SK-N-SH treated with all-trans-retinoic acid at 6 μM for 48 hours (cell line): ENCODE data around the gene RALGPS1.

Experiments used
- ATAC-seq: fragments of 200-7000 bp; cut with Tn5 transposase; 3 replicates; pipeline ENCODE4 v1.9.1; 2020; ENCODE audit warnings: mild to moderate bottlenecking, moderate library complexity
- ARNTL ChIP-seq: fragments of 450-650 bp; formaldehyde crosslinking; IDR thresholded peaks from 2 replicates; pipeline ENCODE4 v1.5.0; 2020; ENCODE audit warnings: low read depth, mild to moderate bottlenecking, moderate library complexity, borderline replicate concordance
- BACH2 ChIP-seq: fragments of 250-450 bp; sonication (Bioruptor Pico); IDR thresholded peaks from 2 replicates; pipeline ENCODE4 v1.9.0; 2021; ENCODE audit warnings: mild to moderate bottlenecking, borderline replicate concordance
- CSDC2 ChIP-seq: fragments of 250-450 bp; sonication (Bioruptor Pico); IDR thresholded peaks from 2 replicates; pipeline ENCODE4 v1.5.0; 2020; ENCODE audit warnings: mild to moderate bottlenecking, moderate library complexity
- CSRNP3 ChIP-seq: fragments of 250-450 bp; sonication (Bioruptor Pico); IDR thresholded peaks from 2 replicates; pipeline ENCODE4 v1.5.1; 2021; ENCODE audit warnings: mild to moderate bottlenecking, moderate library complexity
- ESRRG ChIP-seq: fragments of 250-450 bp; sonication (Bioruptor Pico); IDR thresholded peaks from 2 replicates; pipeline ENCODE4 v1.6.1; 2021; ENCODE audit warnings: mild to moderate bottlenecking
- GLIS3 ChIP-seq: fragments of 250-450 bp; sonication (Bioruptor Pico); IDR thresholded peaks from 2 replicates; pipeline ENCODE4 v1.5.0; 2020; ENCODE audit warnings: mild to moderate bottlenecking, moderate library complexity
- ISL1 ChIP-seq: fragments of 250-450 bp; sonication (Bioruptor Pico); IDR thresholded peaks from 2 replicates; pipeline ENCODE4 v2.1.2; 2022; ENCODE audit warnings: mild to moderate bottlenecking, moderate library complexity
- PATZ1 ChIP-seq: fragments of 250-450 bp; sonication (Bioruptor Pico); IDR thresholded peaks from 2 replicates; pipeline ENCODE4 v1.8.0; 2020; ENCODE audit warnings: mild to moderate bottlenecking, moderate library complexity, borderline replicate concordance
- PPARA ChIP-seq: fragments of 250-450 bp; sonication (Bioruptor Pico); IDR thresholded peaks from 2 replicates; pipeline ENCODE4 v1.5.0; 2020; ENCODE audit warnings: mild to moderate bottlenecking, borderline replicate concordance
- RARB ChIP-seq: fragments of 250-450 bp; sonication (Bioruptor Pico); IDR thresholded peaks from 2 replicates; pipeline ENCODE4 v1.8.0; 2021; ENCODE audit warnings: mild to moderate bottlenecking, moderate library complexity
- TCF4 ChIP-seq: fragments of 250-450 bp; sonication (Bioruptor Pico); IDR thresholded peaks from 2 replicates; pipeline ENCODE4 v1.8.0; 2021; ENCODE audit warnings: mild to moderate bottlenecking, moderate library complexity, borderline replicate concordance
- TOX ChIP-seq: fragments of 250-450 bp; sonication (Bioruptor Pico); IDR thresholded peaks from 2 replicates; pipeline ENCODE4 v1.8.0; 2021; ENCODE audit warnings: mild to moderate bottlenecking, moderate library complexity, borderline replicate concordance
- TSHZ2 ChIP-seq: fragments of 250-450 bp; sonication (Bioruptor Pico); IDR thresholded peaks from 2 replicates; pipeline ENCODE4 v1.5.0; 2020; ENCODE audit warnings: mild to moderate bottlenecking, moderate library complexity
- ZC3H10 ChIP-seq: fragments of 250-450 bp; sonication (Bioruptor Pico); IDR thresholded peaks from 2 replicates; pipeline ENCODE4 v1.5.1; 2021; ENCODE audit warnings: mild to moderate bottlenecking, moderate library complexity
- ZFP3 ChIP-seq: fragments of 250-450 bp; sonication (Bioruptor Pico); IDR thresholded peaks from 2 replicates; pipeline ENCODE4 v1.5.0; 2020; ENCODE audit warnings: mild to moderate bottlenecking, moderate library complexity
- ZFP30 ChIP-seq: fragments of 450-650 bp; formaldehyde crosslinking; IDR thresholded peaks from 2 replicates; pipeline ENCODE4 v1.5.0; 2022; ENCODE audit warnings: mild to moderate bottlenecking, moderate library complexity
- ZNF565 ChIP-seq: fragments of 450-650 bp; formaldehyde crosslinking; conservative IDR thresholded peaks from 2 replicates; pipeline ENCODE4 v1.5.0; 2020; ENCODE audit warnings: low read depth, mild to moderate bottlenecking, moderate library complexity
- ZNF8 ChIP-seq: fragments of 450-650 bp; formaldehyde crosslinking; IDR thresholded peaks from 2 replicates; pipeline ENCODE4 v1.5.0; 2020; ENCODE audit warnings: mild to moderate bottlenecking, moderate library complexity

The RALGPS1 gene

DNA sequence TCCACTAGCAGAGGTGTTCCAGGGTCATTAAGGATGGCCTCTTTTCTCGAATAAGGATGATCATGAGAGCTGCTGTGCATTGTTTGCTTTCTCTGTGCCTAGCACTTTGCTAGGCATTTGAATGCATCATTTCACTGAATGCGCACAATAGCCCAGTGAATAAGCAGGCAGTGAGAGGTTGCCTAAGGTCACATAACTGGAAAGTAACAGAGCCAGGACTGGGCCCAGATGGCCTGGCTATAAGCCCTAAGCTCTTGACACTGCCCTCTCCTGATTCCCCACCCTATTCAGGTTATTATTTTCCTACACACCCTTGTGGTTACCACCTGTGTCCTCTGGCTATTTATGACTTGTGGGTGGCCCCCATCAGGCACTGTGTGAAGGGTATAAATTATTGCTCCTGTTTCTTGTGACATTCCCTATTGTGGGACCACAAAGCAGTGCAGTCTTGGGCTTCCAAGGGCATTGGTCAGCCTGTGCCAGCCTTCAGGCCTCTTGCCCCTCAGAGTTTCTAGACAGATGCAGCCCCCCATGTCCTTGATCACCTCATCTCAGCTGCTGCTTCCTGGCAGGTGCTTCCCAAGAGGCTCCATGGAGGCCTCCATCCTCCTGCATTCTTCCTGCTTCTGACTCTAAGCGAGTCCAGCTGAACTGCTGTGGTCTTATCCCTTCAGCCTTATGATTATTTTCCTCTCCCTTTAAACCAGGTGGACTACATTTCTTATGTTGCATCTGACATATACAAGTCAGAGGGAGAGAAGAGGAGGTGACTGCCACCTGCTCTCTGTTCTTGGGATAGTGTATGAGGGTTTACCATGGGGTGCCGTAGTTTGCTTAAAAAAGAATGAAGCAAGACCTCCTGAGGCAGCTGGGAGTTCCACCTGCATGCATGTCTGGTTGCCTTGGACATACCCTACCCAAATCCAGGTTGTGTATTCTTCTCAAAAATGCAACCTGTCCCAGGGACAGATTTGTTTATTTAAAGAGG lies 160.3 kb downstream of the RALGPS1 start (continued):
- TF ChIP-seq TSHZ2 (CRISPR knock-in tag): no peak

GRCh38 chr9:127075624-127076372 lies 161.2 kb downstream of the RALGPS1 start:
- no peak for ATAC-seq
- TF ChIP-seq PATZ1: no peak
- TF ChIP-seq ZFP30: no peak
- no peak for TF ChIP-seq ZC3H10 (CRISPR knock-in tag)
- TF ChIP-seq ESRRG: no peak
- no peak for TF ChIP-seq TSHZ2 (CRISPR knock-in tag)
- no peak for TF ChIP-seq TOX (CRISPR knock-in tag)
- no peak for TF ChIP-seq RARB (CRISPR knock-in tag)
- no peak for TF ChIP-seq CSDC2
- TF ChIP-seq GLIS3 (CRISPR knock-in tag): no peak
- TF ChIP-seq ZNF8: no peak
- no peak for TF ChIP-seq ISL1 (CRISPR knock-in tag)
- no peak for TF ChIP-seq CSRNP3 (CRISPR knock-in tag)
- TF ChIP-seq ZNF565 (CRISPR knock-in tag): no peak
- no peak for TF ChIP-seq PPARA (CRISPR knock-in tag)
- TF ChIP-seq BACH2 (CRISPR knock-in tag): no peak

DNA sequence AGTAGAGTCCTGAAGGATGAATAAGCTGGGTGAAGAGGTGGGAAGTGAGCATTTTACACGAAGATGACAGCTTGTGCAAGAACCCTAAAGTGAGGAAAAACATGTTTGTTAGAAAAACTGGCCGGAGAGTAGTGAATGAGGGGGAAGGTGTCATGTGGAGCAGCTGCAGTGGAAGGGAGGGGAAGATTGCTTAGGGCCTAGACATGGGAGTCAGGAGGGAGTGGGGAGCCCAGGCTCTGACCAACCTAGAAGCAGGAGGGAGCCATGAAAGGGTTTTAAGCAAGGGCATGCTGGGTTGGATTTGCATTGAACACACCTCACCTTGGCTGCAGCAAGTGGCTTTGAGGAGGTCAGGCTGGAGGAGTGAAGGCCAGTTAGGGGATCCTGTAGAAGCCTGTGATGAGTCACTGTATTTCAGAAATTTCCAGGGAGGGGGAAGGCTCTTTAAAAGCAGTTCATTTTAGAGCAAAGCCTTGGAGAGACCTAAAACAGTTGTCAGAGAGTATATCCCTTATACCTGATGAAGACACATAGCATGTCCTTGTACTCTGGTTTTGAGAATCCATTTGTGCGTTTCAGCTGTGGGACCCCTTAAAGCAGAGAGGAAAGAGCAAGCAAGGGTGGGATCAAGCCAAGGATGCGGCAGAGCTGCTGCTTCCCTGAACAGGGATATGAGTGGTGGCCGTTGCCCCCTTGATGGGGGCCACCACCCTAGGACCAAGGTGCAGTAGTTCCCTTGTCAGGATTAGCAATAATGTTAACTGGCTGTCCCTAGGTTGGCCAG lies 162.5 kb downstream of the RALGPS1 start:
- no peak for ATAC-seq
- TF ChIP-seq BACH2 (CRISPR knock-in tag) (no peak), PPARA (CRISPR knock-in tag) (no peak), ZFP30 (no peak), CSRNP3 (CRISPR knock-in tag) (no peak), TSHZ2 (CRISPR knock-in tag) (no peak), PATZ1 (no peak), ZFP3 (no peak), ARNTL (CRISPR knock-in tag) (no peak), TCF4 (CRISPR knock-in tag) (no peak), ESRRG (no peak)
